Right lung (tissue), 5 donors: Measurements from ENCODE around the gene ADTRP. TPM values are rescaled to one million over a fixed set of nuclear protein-coding genes. Genes with fewer than 3 reads are reported as not detected.

ENCODE experiments used
- polyA plus RNA-seq, 5 donors: library from polyadenylated mRNA; unstranded; fragments of 120-200 nt; gene quantifications; one replicate each; pipeline versions ENCODE4 v1.2.1 to v1.2.3, GENCODE V29; 2013; ENCODE audit warnings: inconsistent platforms in 1 of 5, low replicate concordance in 1 of 5; ENCODE audit not compliant: insufficient read length in 5 of 5, insufficient read depth in 1 of 5

Gene ADTRP
- polyA plus RNA-seq, 5 donors: 0.87 to 2.1 (median 1.2) TPM

Other genes with a start within 250 kb of the ADTRP start
- 1 to 10 TPM; 4.1 to 6.3 (median 5.7) TPM for gene TMEM170B, start 241.1 kb downstream of the ADTRP start, polyA plus RNA-seq
- 10 to 100 TPM; 21.5 to 28.7 (median 26.7) TPM for gene HIVEP1, start 233.5 kb upstream of the ADTRP start, polyA plus RNA-seq